K562 (cell line): ENCODE measurements around the gene PSMC4. TPM values are rescaled to one million over a fixed set of nuclear protein-coding genes. Genes with fewer than 3 reads are reported as not detected.

Experiments
- ATAC-seq: fragments of 200-7000 bp; cut with Tn5 transposase; 3 replicates; pipeline ENCODE4 v1.9.1; 2020; ENCODE audit warnings: moderate library complexity
- BruUV-seq: library from RNA; stranded (reverse); fragments of 400-500 nt; replicated peaks from 2 replicates; lab custom pipeline; 2021; lab: Mats Ljungman, UMichigan
- CTCF ChIA-PET: fragments of 300-600 bp; formaldehyde crosslinking; extraction: SDS; loops from one replicate; lab custom pipeline; 2021; ENCODE audit warnings: low intra/inter-chr PET ratio; lab: Yijun Ruan, JAX
- POLR2A ChIA-PET: fragments of 300-600, 350-650 bp; sonication (Branson Sonifier 250); formaldehyde crosslinking; extraction: SDS; loops from one replicate; lab custom pipeline; 2021; ENCODE audit warnings: antibody characterized with exemption, inconsistent platforms; lab: Yijun Ruan, JAX
- DNase-seq, 4 experiments: peaks; one replicate each; pipeline versions ENCODE4 v3.0.0 to v3.0.0-alpha.2; 2011 to 2018; ENCODE audit warnings: low spot score in 3 of 4, mixed read lengths in 3 of 4; ENCODE audit errors: extremely low read depth in 1 of 4
- FAIRE-seq: peaks from 2 replicates; lab custom pipeline; 2011; peaks lifted over from hg19 to GRCh38; lab: Jason Lieb, UNC
- H2AFZ ChIP-seq: 2 replicates; pipeline ENCODE4 v1.6.0; 2011; ENCODE audit warnings: low read depth, low read length, control low read depth, inconsistent platforms
- H3K27ac ChIP-seq: fragments of 200-600 bp; 3 replicates; pipeline ENCODE4 v1.8.0; 2011; ENCODE audit warnings: low read depth, mild to moderate bottlenecking, control low read depth, inconsistent platforms, low read length, moderate library complexity, mixed read lengths; ENCODE audit errors: extremely low read depth
- H3K27me3 ChIP-seq, 2 experiments: fragments of 300-600 bp in 1 of 2; 2 replicates in 1 of 2; 3 replicates in 1 of 2; pipeline versions ENCODE4 v1.6.0 to v1.8.0; 2011; ENCODE audit warnings: inconsistent platforms in 2 of 2, low read length in 2 of 2, mild to moderate bottlenecking in 1 of 2, mixed read lengths in 1 of 2, moderate library complexity in 1 of 2; ENCODE audit not compliant: control insufficient read depth in 2 of 2, insufficient read depth in 2 of 2
- H3K36me3 ChIP-seq: fragments of 300-600 bp; 3 replicates; pipeline ENCODE4 v1.8.0; 2011; ENCODE audit warnings: mild to moderate bottlenecking, low read length, inconsistent platforms; ENCODE audit not compliant: control insufficient read depth, insufficient read depth
- H3K4me1 ChIP-seq, 2 experiments: fragments of 200-600 bp in 1 of 2; replicated peaks in 1 of 2; 2 replicates in 1 of 2; 3 replicates in 1 of 2; pipeline versions ENCODE4 v1.5.1 to v1.8.0; 2011; ENCODE audit warnings: inconsistent platforms in 2 of 2, low read length in 2 of 2, mild to moderate bottlenecking in 1 of 2, mixed read lengths in 1 of 2, moderate library complexity in 1 of 2; ENCODE audit not compliant: control insufficient read depth in 2 of 2, insufficient read depth in 2 of 2
- H3K4me2 ChIP-seq: 2 replicates; pipeline ENCODE4 v1.6.1; 2011; ENCODE audit warnings: low read length, control low read depth, inconsistent platforms, mixed read lengths; ENCODE audit not compliant: insufficient read depth
- H3K4me3 ChIP-seq: fragments of 200-600 bp; sonication (generic), shearing (Covaris generic); 2 replicates; pipeline ENCODE4 v1.5.1; 2016; ENCODE audit warnings: control low read depth, inconsistent platforms
- H3K79me2 ChIP-seq: fragments of 200-600 bp; 3 replicates; pipeline ENCODE4 v1.8.0; 2011; ENCODE audit warnings: low read length, inconsistent platforms; ENCODE audit not compliant: control insufficient read depth, insufficient read depth
- H3K9ac ChIP-seq, 2 experiments: 2 replicates each; pipeline versions ENCODE4 v1.6.0 to v1.6.1; 2011; ENCODE audit warnings: low read depth in 2 of 2, low read length in 2 of 2, control low read depth in 1 of 2, inconsistent platforms in 1 of 2, mild to moderate bottlenecking in 1 of 2, mixed read lengths in 1 of 2; ENCODE audit not compliant: insufficient read depth in 1 of 2
- H3K9me1 ChIP-seq: one replicate; pipeline ENCODE4 v1.6.0; 2011; ENCODE audit warnings: inconsistent platforms, mild to moderate bottlenecking, low read length, moderate library complexity; ENCODE audit not compliant: control insufficient read depth, insufficient read depth
- H3K9me3 ChIP-seq: replicated peaks from 2 replicates; pipeline ENCODE4 v1.5.1; 2011; ENCODE audit warnings: low read depth, low read length, inconsistent platforms; ENCODE audit not compliant: control insufficient read depth, insufficient read depth
- H4K20me1 ChIP-seq: replicated peaks from 2 replicates; pipeline ENCODE4 v1.6.1; 2011; ENCODE audit warnings: low read length, inconsistent platforms, mixed read lengths; ENCODE audit not compliant: control insufficient read depth, insufficient read depth
- BDP1 ChIP-seq: IDR thresholded peaks from 3 replicates; pipeline ENCODE4 v1.6.1; 2011; ENCODE audit not compliant: insufficient read length, insufficient read depth
- CBFA2T3 ChIP-seq: fragments of 450-650 bp; IDR thresholded peaks from 2 replicates; pipeline ENCODE4 v1.6.1; 2017
- CEBPG ChIP-seq, 3 experiments: fragments of 200-800 bp in 1 of 3; sonication (Bioruptor generic) in 1 of 3; sonication (generic) in 1 of 3; formaldehyde crosslinking in 1 of 3; IDR thresholded peaks in 2 of 3; conservative IDR thresholded peaks in 1 of 3; 2 replicates each; pipeline versions ENCODE4 v1.6.1 to v1.8.0; 2016 to 2022; ENCODE audit warnings: missing compliant biosample characterization in 2 of 3, missing genetic modification characterization in 2 of 3, mild to moderate bottlenecking in 1 of 3, missing genetic modification reagents in 1 of 3
- GTF2E2 ChIP-seq: fragments of 200-800 bp; sonication (Bioruptor generic); IDR thresholded peaks from 2 replicates; pipeline ENCODE4 v1.6.1; 2016; ENCODE audit warnings: missing genetic modification characterization, missing compliant biosample characterization
- KDM1A ChIP-seq, 2 experiments: fragments of 450-650 bp; IDR thresholded peaks; 2 replicates each; pipeline ENCODE4 v1.6.1; 2016; ENCODE audit warnings: mild to moderate bottlenecking in 2 of 2
- LCOR ChIP-seq: sonication (generic); formaldehyde crosslinking; IDR thresholded peaks from 2 replicates; pipeline ENCODE4 v1.8.0; 2022; ENCODE audit warnings: mild to moderate bottlenecking, missing genetic modification reagents
- MEF2A ChIP-seq: IDR thresholded peaks from 2 replicates; pipeline ENCODE4 v1.6.1; 2011; ENCODE audit warnings: low read depth, mild to moderate bottlenecking, low read length, moderate library complexity; ENCODE audit not compliant: control insufficient read depth
- POLR2AphosphoS2 ChIP-seq: IDR thresholded peaks from 2 replicates; pipeline ENCODE4 v1.6.1; 2012; ENCODE audit warnings: low read length, improper control_type of control experiment
- PPARD ChIP-seq: fragments of 250-450 bp; sonication (Bioruptor Pico); IDR thresholded peaks from 2 replicates; pipeline ENCODE4 v1.8.0; 2022; ENCODE audit warnings: inconsistent platforms, mild to moderate bottlenecking, moderate library complexity
- RBBP5 ChIP-seq: fragments of 200-600 bp; sonication (generic); IDR thresholded peaks from 2 replicates; pipeline ENCODE4 v1.6.1; 2012; ENCODE audit warnings: borderline replicate concordance, mild to moderate bottlenecking, low read length, control low read depth, inconsistent platforms; ENCODE audit not compliant: insufficient read depth, poor library complexity, severe bottlenecking
- TEAD4 ChIP-seq, 2 experiments: sonication (generic) in 1 of 2; formaldehyde crosslinking in 1 of 2; IDR thresholded peaks; 2 replicates each; pipeline versions ENCODE4 v1.6.1 to v1.8.0; 2012 to 2022; ENCODE audit warnings: borderline replicate concordance in 1 of 2, inconsistent platforms in 1 of 2, low read length in 1 of 2, mild to moderate bottlenecking in 1 of 2, missing genetic modification reagents in 1 of 2
- ZKSCAN8 ChIP-seq: fragments of 200-800 bp; sonication (Bioruptor generic); IDR thresholded peaks from 2 replicates; pipeline ENCODE4 v1.6.1; 2016; ENCODE audit warnings: missing genetic modification characterization, missing compliant biosample characterization
- ZNF644 ChIP-seq: fragments of 200-800 bp; sonication (Bioruptor generic); IDR thresholded peaks from 2 replicates; pipeline ENCODE4 v1.6.1; 2016; ENCODE audit warnings: low read depth, missing genetic modification characterization, missing compliant biosample characterization
- WGBS: fragments of 100-300 bp; shearing (Covaris generic); methylation state at CpG from one replicate; pipeline ENCODE4 v1.1.6; 2016; ENCODE audit warnings: low coverage, mixed read lengths; ENCODE audit not compliant: insufficient coverage; ENCODE audit errors: missing lambda C conversion rate; 5-methylcytosine and 5-hydroxymethylcytosine counted together
- in situ Hi-C: fragments of 300-500 bp; cut with MboI; formaldehyde crosslinking; loops from 4 replicates; pipeline ENCODE4 v1.15.0; 2018; ENCODE audit warnings: inconsistent platforms, mixed read lengths
- intact Hi-C: fragments of 100-400 bp; cut with micrococcal nuclease; formaldehyde crosslinking; loops from 2 replicates; pipeline ENCODE4 v1.14.2; 2022
- polyA plus RNA-seq, 8 experiments: library from polyadenylated mRNA; depleted of rRNA in 4 of 8; stranded (reverse) in 5 of 8; unstranded in 3 of 8; fragments of >200 nt; fragmentation: Nextera tagmentation in 2 of 8; fragmentation: Illumina TruSeq in 1 of 8; extraction: Ambion mirVana in 2 of 8; extraction: Trizol in 1 of 8; gene quantifications; 2 replicates each; pipeline versions ENCODE4 v1.2.1 to v1.2.3, GENCODE V29; 2011 to 2014; ENCODE audit warnings: inconsistent platforms in 1 of 8, missing spikeins in 1 of 8
- total RNA-seq, 7 experiments: library from RNA; depleted of rRNA in 6 of 7; stranded (reverse); fragments of >200 nt in 6 of 7; fragmentation: Illumina TruSeq in 2 of 7; extraction: Trizol in 2 of 7; gene quantifications; 2 replicates each; pipeline versions ENCODE4 v1.2.1 to v1.2.3, GENCODE V29; 2011 to 2021; ENCODE audit warnings: low replicate concordance in 1 of 7

Gene PSMC4
- total and polyA plus RNA-seq, 9 of the 15 experiments (the other 6 are each of a cell fraction or from before 2014, with no cell fraction given), result 45.9 to 475 (median 142) TPM

DNA sequence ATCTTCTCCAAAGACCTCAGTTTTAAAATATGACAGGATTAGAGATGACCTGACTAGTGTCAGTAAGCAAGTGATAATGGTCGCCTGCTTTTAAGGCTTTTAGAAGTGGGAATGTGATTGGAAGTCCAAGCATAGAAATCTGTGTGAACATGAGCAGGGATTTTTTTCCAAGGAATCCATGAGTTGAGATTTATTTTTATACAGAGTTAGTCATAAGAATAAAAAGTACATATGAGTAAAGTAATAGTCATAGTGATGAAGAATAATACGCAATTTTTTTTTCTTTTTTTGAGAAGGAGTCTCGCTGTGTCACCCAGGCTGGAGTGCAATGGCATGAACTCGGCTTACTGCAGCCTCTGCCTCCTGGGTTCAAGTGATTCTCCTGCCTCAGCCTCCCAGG lies 27.5 kb downstream of the PSMC4 start:
- Histone ChIP-seq H2AFZ (no peak overlapping the region), H3K4me1 (peaks cover 4 to 12% of the 10 kb centered on the region in 2 experiments; a peak in 3 of 5 replicates), H3K9me1 (no peaks in the 10 kb centered on the region), H3K4me2 (no peak overlapping the region), H3K4me3 (no peak overlapping the region), H4K20me1 (no peaks in the 10 kb centered on the region), H3K9ac (no peak overlapping the region), H3K79me2 (peaks cover 22% of the 10 kb centered on the region), H3K27me3 (no peaks in the 10 kb centered on the region), H3K36me3 (no peaks in the 10 kb centered on the region), H3K27ac (no peak overlapping the region), H3K9me3 (peaks cover 2% of the 10 kb centered on the region)
- ChIA-PET POLR2A (no interaction called here), CTCF (no interaction called here)
- DNase-seq (no peak), FAIRE-seq (no peak), ATAC-seq (no peak)
- no TSS peak for BruUV-seq
- in situ Hi-C loops, result no loop called here
- no peak for TF ChIP-seq PPARD
- 0 out of 4 replicates have a peak, but pooled peaks of 1 of the 2 experiments have one; percentile 9 for TF ChIP-seq KDM1A (IDR thresholded peaks at IDR 0.05)
- no peak for TF ChIP-seq POLR2AphosphoS2
- WGBS, result 94% methylated on average over 3 of the region's 4 CpGs
- intact Hi-C loops, result no loop called here

GRCh38 chr19:40005691-40006272 lies 34.8 kb downstream of the PSMC4 start:
- in situ Hi-C loops, result no loop called here
- H3K27ac ChIP-seq, result peak overlapping the region; percentile 66; the same call in 2 of the 3 replicates
- intact Hi-C loops, result no loop called here
- CTCF ChIA-PET, result no interaction called here
- no peaks in the 10 kb centered on the region for H4K20me1 ChIP-seq
- no peak for ATAC-seq
- H3K4me2 ChIP-seq, result peak overlapping the region; percentile 59
- peak in 2 of 4 experiments; percentile 26 to 51 for DNase-seq
- peaks cover 4 to 17% of the 10 kb centered on the region in 2 experiments; a peak in 4 of 5 replicates for H3K4me1 ChIP-seq
- BruUV-seq, result no TSS peak
- H3K36me3 ChIP-seq, result peaks cover 26% of the 10 kb centered on the region
- H3K9me1 ChIP-seq, result no peaks in the 10 kb centered on the region
- H3K79me2 ChIP-seq, result no peaks in the 10 kb centered on the region
- no peaks in the 10 kb centered on the region for H3K9me3 ChIP-seq
- no peak for FAIRE-seq
- no peak overlapping the region for H3K4me3 ChIP-seq
- peak overlapping the region; percentile 25; the same call in 1 of the 2 replicates for H2AFZ ChIP-seq
- no peaks in the 10 kb centered on the region for H3K27me3 ChIP-seq
- WGBS, result 6% methylated on average over 4 of the region's 4 CpGs
- POLR2A ChIA-PET, result no interaction called here
- peak overlapping the region in 1 of 2 experiments; percentile 17; a peak in 1 of 4 replicates for H3K9ac ChIP-seq
- TF ChIP-seq RBBP5 (peak; percentile 74), LCOR (CRISPR knock-in tag) (peak; percentile 20; the same call in 1 of the 2 replicates), BDP1 (no peak), CEBPG (CRISPR knock-in tag; IDR thresholded peaks at IDR 0.05) (no peak), CEBPG (tag; conservative IDR thresholded peaks at IDR 0.05 in 1 of 2, IDR thresholded peaks at IDR 0.05 in 1 of 2) (peak in 1 of 2 experiments; percentile 75; a peak in 2 of 4 replicates), TEAD4 (IDR thresholded peaks at IDR 0.05; ENCODE audit: low read length) (peak; percentile 46; the same call in 1 of the 2 replicates), TEAD4 (CRISPR knock-in tag; IDR thresholded peaks at IDR 0.05; ENCODE audit: borderline replicate concordance) (no peak), MEF2A (peak; percentile 84; the same call in 1 of the 2 replicates), ZKSCAN8 (0 out of 2 replicates have a peak, but pooled peaks have one; percentile 1), GTF2E2 (tag) (peak; percentile 53; the same call in 1 of the 2 replicates), CBFA2T3 (peak; percentile 32), ZNF644 (0 out of 2 replicates have a peak, but pooled peaks have one; percentile 14)
